ENCODE measurements around the gene CDC40.

CDC40 gene

DNA sequence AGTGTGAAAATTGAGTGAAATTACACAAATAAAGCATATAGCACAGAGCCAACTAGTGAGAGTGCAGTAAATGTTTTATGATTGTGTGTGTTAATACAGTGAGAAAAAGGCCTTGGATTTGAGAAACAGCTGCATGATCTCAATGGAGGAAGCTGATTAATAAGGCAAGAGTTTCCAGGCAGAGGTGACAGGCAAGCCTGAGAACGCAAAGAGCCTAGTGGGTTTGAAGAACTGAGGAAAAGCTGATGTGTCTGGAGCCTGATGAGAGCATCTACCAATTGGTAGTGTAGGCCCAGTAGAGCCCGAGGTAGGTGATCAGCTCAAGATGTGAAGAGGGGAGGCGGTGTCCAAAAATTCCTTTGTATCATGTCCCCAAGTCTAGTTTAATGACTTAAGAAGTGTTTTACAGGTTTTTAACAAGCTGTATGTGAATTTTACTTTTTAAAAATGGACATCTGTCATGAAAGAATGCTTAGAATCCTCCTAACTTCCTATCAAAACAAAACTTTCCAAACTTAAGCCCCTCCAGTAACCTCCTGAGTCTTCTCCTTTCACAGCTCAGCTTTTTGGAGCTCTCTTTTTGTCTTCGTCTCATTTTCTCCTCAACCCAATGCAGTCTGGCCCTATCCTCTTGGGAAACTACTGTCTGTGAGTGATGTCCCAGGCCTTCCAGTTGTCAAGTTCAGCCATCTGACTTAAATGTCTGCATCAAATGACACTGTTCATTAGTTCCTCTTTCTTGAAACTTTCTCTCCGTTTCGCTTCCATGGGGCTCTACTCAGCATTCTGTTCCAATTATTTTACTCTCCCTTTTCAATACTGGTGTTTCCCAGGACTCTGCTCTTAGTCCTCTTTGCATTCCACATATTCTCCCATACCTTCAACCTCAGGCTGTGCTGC is 1.2 kb downstream of the CDC40 start:
- TF ChIP-seq, protein P1, sequence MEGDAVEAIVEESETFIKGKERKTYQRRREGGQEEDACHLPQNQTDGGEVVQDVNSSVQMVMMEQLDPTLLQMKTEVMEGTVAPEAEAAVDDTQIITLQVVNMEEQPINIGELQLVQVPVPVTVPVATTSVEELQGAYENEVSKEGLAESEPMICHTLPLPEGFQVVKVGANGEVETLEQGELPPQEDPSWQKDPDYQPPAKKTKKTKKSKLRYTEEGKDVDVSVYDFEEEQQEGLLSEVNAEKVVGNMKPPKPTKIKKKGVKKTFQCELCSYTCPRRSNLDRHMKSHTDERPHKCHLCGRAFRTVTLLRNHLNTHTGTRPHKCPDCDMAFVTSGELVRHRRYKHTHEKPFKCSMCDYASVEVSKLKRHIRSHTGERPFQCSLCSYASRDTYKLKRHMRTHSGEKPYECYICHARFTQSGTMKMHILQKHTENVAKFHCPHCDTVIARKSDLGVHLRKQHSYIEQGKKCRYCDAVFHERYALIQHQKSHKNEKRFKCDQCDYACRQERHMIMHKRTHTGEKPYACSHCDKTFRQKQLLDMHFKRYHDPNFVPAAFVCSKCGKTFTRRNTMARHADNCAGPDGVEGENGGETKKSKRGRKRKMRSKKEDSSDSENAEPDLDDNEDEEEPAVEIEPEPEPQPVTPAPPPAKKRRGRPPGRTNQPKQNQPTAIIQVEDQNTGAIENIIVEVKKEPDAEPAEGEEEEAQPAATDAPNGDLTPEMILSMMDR (IDR thresholded peaks at IDR 0.05; ENCODE audit: insufficient read depth, low read length, poor library complexity, severe bottlenecking): no peak
- Histone ChIP-seq H3K36me3 (ENCODE audit: control insufficient read depth, insufficient read depth, low read length) (no peaks in the 10 kb centered on the region), H3K4me3 (replicated peaks; ENCODE audit: low read depth, low read length) (peak overlapping the region; percentile 84), H3K27me3 (replicated peaks; ENCODE audit: control insufficient read depth, insufficient read depth, low read length) (no peaks in the 10 kb centered on the region)
- peak; percentile 6 for DNase-seq (ENCODE audit: extremely low read depth, insufficient read length)

DNA sequence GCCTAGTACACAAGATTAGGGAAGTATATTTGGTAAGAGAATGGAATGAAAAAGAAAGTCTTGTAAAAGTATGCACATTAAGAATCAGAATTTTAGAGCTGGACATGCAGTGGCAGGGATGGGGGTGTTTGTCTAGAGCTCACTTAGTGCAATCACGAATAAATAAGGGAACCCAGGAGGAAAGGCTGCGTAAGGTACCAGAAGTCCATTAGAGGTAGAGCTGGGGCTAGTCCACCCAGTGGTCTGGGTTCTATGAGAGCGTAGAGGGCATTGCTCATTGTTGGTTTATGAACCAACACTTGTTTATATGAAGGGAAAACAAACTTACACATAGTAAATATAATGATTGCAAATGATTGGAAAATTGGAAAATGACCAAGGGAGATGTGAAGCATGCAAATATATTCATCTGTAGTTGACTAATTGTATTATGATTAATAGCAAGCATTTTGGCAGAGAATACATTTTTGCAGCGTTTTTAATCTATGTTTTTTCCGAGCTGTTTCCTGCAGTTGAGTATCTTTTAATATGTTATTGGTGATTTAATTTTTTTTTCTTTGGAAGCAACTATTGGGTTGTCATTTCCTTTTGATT is 3.2 kb downstream of the CDC40 start:
- Histone ChIP-seq H3K4me3 (replicated peaks; ENCODE audit: low read depth, low read length) (no peak overlapping the region), H3K36me3 (ENCODE audit: control insufficient read depth, insufficient read depth, low read length) (no peaks in the 10 kb centered on the region), H3K27me3 (replicated peaks; ENCODE audit: control insufficient read depth, insufficient read depth, low read length) (no peaks in the 10 kb centered on the region)
- TF ChIP-seq, protein P1 (IDR thresholded peaks at IDR 0.05; ENCODE audit: insufficient read depth, low read length, poor library complexity, severe bottlenecking): no peak
- DNase-seq (ENCODE audit: extremely low read depth, insufficient read length): no peak

DNA sequence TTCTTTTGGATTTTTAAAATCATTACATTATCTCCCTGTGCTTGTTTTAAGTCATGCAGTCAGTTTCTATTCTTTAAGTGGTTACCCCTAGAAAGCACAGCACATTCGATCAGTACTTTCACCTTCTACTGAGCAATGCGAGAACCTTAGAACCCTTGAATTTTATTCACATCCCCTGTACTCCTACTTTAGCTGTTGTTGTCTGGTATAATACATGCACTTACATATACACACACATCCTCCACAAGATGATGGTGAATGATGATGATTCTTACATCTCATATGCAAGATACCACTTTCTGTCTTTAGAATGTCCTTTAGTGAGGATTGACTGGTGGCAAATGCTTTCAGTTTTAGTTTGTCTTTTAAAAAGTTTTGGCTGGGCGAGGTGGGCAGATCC is 5.7 kb downstream of the CDC40 start:
- no peaks in the 10 kb centered on the region for H3K27me3 ChIP-seq (replicated peaks; ENCODE audit: control insufficient read depth, insufficient read depth, low read length)
- H3K36me3 ChIP-seq (ENCODE audit: control insufficient read depth, insufficient read depth, low read length): no peaks in the 10 kb centered on the region
- DNase-seq (ENCODE audit: extremely low read depth, insufficient read length): no peak
- H3K4me3 ChIP-seq (replicated peaks; ENCODE audit: low read depth, low read length): peak overlapping the region; percentile 49
- TF ChIP-seq, protein P1 (IDR thresholded peaks at IDR 0.05; ENCODE audit: insufficient read depth, low read length, poor library complexity, severe bottlenecking): no peak

DNA sequence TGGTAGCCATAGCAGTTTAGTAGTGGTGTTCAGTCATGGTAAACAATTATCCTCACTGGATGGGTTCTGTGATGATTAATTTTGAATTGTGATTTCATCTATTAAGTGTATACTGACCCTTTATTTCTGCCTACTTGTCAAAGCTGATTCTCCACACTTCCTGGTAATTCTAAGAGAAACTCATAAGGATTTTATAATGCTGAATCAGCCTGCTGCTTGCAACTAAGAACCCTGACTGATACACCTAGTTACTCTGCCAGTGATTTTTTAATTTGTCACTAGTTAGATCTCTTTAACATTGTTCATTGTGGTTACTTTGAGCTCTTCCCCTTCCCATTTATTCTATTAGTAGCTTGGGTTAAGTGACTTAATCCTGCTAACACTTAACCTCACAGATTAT is 8.6 kb downstream of the CDC40 start:
- no peaks in the 10 kb centered on the region for H3K36me3 ChIP-seq (ENCODE audit: control insufficient read depth, insufficient read depth, low read length)
- TF ChIP-seq, protein P1 (IDR thresholded peaks at IDR 0.05; ENCODE audit: insufficient read depth, low read length, poor library complexity, severe bottlenecking): no peak
- no peak for DNase-seq (ENCODE audit: extremely low read depth, insufficient read length)
- H3K4me3 ChIP-seq (replicated peaks; ENCODE audit: low read depth, low read length): no peak overlapping the region
- no peaks in the 10 kb centered on the region for H3K27me3 ChIP-seq (replicated peaks; ENCODE audit: control insufficient read depth, insufficient read depth, low read length)

DNA sequence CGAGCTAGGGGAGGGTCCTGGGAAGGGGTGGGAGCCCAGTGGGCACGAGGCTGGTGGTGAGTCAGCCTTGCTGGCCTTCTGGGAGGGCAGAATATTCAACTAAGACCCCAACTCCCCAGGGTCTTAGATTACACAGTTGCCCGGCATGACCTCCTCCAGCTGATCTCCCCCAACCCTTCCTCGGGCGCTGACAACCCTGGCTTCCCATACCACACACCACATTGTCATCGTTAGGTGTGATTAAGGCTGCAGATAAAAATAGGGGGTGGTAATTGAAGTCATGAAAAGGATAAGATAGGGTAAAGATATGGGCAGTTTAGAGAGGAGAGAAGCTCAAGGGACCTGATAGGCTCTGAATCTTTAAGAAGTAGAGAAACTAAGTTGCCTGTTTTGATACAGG is 10.5 kb downstream of the CDC40 start:
- TF ChIP-seq, protein P1 (IDR thresholded peaks at IDR 0.05; ENCODE audit: insufficient read depth, low read length, poor library complexity, severe bottlenecking): no peak
- H3K27me3 ChIP-seq (replicated peaks; ENCODE audit: control insufficient read depth, insufficient read depth, low read length): no peaks in the 10 kb centered on the region
- DNase-seq (ENCODE audit: extremely low read depth, insufficient read length): no peak
- peaks cover 2% of the 10 kb centered on the region; the same call in 1 of the 2 replicates for H3K36me3 ChIP-seq (ENCODE audit: control insufficient read depth, insufficient read depth, low read length)
- H3K4me3 ChIP-seq (replicated peaks; ENCODE audit: low read depth, low read length): no peak overlapping the region

Data from GM06990 (cell line).